HG03097 (cell line): Measurements from ENCODE around the gene INPP5D.

Source experiments
- ATAC-seq: cut with Tn5 transposase; IDR thresholded peaks from one replicate; pipeline ENCODE4 v1.9.1; 2021; ENCODE audit not compliant: unreplicated experiment, low FRiP score

INPP5D gene

DNA sequence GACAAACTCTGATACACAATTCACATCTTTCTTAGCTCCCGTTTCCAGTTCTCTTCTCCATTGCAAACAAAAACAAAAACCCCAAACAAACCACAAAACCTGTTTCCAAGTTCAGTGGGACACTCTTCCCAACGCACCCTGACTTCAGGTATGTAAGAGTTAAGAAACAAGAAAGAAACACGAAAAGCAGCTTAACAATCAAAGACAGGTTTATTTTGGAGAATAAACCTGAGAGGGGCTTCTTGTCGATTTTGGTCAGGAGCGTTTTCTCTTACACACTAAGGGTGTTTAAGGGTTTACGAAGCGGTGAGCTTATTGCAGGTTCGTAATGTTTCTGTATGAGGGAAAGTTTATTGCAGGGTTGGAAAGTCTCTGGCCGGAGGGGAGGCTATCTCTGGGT is 190.4 kb downstream of the INPP5D start:
- ATAC-seq, result no peak

DNA sequence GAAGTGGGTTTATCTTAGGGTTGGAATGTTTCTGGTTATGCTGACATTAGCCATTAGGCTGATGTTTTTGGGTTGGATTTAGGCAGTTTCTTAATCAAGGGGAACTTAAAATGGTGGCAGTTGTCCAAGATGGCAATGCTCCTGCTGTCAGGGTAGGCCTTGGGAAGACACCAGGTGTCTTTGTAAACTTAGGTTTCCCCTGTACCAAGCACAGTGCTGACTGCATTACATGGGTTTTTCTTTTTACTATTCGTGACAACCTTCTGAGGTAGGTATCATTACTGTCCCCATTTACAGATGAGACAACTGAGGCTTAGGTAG is 190.8 kb downstream of the INPP5D start:
- ATAC-seq, result peak; percentile 15

GRCh38 chr2:233251306-233252116 is 191.4 kb downstream of the INPP5D start, which contains the start of gene ATG16L1:
TSS of gene ATG16L1 (plus strand) at chr2:233251673. CDS start at chr2:233251828, 155 bp downstream.
- ATAC-seq, result peak; percentile 90

GRCh38 chr2:233252227-233252626 is 192.1 kb downstream of the INPP5D start:
- ATAC-seq, result no peak

DNA sequence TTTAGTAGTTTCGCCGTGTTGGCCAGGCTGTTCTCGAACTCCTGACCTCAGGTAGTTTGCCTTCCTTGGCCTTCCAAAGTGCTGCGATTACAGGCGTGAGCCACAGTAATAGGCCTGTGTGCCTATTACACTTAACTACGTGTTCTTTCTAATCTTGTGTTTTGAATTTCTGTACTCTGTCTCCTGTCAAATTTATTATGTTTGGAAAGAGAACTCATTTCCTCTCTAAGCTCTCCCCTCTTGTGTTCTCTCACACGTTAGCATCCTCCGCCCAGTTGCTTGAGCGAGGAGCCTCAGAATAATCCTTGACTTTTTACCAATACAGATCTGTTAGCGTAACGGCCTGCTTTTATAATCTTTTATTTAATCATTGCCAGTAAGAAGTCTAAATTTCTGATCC is 195.0 kb downstream of the INPP5D start:
- no peak for ATAC-seq

DNA sequence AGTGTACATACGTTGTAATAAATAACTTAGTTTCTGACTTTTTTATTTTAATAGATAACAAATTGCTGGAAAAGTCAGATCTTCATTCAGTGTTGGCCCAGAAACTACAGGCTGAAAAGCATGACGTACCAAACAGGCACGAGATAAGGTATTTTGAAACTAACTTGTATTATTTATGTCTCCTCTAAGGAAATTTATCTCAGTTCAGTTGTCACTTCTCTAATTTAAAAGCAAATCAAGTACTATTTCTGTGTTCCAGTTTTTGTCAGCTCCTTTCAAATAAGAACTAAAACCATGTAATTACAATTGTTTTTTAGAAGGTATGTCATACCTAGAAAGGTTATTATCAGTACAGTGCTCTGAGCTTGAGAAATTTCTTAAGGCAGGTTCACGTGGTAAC is 195.9 kb downstream of the INPP5D start:
- ATAC-seq, result no peak
